Hematopoietic multipotent progenitor cell treated with erythropoietin and hydrocortisone succinate and interleukin-3 and kit ligand, for 4 days (in vitro differentiated cells): ENCODE data around the gene TMEM225B.
A peak's percentile ranks its signal among the peaks of the same experiment; 100 is the strongest.
"Not testable (repeated sequence)": the region's sequence is repeated elsewhere in the genome, so short reads cannot be mapped to it uniquely, and the experiment has no call there.

Source experiments
- DNase-seq: peaks from one replicate; pipeline ENCODE4 v3.0.0-alpha.2; 2015

The TMEM225B gene

DNA sequence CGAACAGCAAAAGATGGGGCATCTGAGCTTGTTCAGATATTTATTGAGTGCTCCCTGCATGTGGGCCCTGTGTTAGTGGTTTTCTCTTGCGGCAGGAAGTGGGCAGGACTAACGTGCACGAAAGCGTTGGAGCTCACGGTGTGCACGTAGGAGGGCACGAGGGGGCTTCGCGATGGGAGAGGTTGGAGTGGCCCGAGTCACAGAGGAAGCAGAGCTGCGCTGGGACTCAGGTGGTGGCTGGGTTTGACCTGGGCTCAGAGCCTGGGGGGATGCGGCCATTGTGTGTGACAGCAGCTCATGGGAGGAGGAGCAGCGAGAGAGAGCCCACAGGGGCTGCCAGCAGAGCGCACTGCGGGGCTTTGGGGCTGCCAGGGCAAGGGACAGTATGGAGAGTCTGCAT, 26.4 kb downstream of the TMEM225B start:
- DNase-seq: peak; percentile 40

DNA sequence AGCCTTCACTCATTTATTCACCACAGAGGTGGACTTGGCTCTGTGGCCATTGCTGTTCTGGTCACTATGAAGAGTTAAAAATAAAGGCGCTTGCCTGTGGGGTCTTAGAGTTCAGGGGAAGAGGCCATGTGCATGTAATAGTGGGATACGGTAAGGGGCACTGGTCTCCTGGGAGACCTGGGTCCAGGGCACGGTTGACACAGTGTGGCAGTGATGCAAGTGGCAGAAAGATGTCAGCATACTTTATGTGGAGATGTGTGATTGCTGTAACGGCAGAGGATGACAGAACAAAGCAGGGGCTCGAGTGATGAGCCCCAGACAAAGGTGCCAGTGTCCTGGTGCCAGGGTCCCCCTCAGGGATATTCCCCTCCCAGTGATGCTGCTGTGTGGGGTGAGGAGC, 27.3 kb downstream of the TMEM225B start:
- no peak for DNase-seq

DNA sequence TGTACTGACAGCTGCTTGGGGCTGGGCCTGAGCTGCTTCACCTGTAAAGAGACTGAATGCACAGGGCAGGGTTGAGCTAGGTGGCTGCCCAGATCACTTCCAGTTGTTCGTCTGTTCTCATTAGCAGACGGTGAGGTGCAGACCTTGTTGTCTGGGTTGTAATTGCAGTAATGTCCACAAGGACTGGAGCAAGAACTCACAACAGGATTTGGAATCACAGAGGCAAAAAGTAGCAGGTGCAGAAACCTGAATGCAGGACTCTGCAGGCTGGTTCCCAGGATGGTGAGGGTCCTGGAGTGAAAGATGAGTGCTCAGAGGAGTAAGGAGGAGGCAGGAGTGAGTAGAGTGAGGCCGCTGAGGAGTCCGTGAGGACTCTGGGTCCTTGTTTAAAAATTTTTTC, 27.9 kb downstream of the TMEM225B start:
- no peak for DNase-seq

DNA sequence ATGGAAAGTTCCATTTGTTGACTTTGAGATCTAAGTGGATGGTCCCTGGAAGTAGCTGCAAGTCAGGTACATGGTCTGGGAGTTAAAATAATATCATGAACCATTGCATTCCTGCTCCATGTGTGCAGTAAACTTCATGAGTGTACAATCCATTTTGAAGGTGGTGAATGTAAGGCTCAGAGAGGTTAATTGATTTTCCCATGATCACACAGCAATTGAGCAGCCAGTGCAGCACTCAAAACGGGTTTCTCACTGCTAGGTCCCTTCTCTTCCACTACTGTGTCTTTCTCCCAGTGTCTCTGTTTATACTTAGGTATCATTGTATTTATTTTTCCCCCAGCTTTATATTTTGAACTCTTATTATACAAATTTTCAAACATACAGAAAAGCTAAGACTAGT, 28.6 kb downstream of the TMEM225B start:
- no peak for DNase-seq

DNA sequence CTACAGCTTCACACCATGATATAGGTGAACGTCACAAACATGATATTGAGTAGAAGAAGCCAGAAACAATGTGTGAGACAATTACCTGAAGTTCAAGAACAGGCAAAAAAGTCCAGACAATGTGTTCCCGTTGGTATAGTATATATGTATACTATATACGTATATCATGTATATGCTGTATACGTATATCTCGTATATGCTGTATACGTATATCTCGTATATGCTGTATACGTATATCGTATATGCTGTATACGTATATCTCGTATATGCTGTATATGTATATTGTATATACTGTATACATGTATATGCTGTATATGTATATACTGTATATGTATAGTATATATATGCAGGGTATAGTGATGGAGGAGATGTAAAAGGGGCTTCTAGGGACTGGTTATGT, 29.4 kb downstream of the TMEM225B start:
- DNase-seq: no peak

DNA sequence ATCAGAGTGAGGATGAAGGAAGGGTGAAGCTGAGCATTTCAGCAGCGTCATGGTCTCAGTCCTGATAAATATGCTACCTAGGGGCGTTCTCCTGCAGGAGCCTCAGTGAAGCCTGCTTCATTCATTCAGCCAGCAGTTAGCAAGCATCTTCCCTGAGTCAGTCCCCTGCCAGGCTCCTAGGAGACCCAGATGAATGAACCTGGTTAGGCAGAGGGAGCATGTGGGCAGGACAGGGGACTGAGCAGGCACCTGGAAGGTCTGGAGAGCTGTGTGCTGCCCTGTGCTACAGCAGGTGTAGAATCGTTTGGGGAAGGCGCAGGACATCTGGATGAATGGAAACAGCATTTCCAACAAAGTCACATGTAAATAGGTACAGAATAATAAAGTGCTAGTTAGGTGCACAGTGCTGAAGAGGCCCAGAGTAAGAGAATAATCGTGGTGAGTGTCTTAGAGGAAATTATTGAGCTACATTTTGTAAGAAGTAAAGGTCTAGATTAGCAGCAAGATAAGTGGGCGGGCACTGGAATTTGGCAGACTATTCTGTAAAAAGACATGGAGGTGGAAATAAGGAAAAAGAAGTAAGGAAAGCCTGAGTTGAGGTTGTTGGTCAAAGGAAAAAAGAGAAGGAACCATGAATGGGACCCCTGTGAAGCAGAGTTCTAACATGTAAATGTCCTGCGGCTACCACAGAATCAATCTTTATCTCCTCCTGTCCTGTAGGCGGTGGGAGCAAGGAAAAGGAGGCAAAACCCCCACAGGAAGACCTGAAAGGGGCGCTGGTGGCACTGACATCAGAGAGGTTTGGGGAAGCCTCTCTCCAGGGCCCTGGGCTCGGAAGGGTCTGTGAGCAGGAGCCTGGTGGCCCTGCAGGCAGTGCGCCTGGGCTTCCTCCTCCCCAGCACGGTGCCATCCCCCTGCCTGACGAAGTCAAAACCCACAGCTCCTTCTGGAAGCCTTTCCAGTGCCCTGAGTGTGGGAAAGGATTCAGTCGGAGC, 30.7 kb downstream of the TMEM225B start:
- no peak for DNase-seq

DNA sequence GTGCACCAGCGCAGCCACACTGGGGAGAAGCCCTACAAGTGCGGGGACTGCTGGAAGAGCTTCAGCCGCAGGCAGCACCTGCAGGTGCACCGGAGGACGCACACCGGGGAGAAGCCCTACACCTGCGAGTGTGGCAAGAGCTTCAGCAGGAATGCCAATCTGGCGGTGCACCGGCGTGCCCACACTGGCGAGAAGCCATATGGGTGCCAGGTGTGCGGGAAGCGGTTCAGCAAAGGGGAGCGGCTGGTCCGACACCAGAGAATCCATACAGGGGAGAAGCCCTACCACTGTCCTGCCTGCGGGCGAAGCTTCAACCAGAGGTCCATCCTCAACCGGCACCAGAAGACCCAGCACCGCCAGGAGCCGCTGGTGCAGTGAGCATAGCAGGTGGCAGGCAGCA, 31.6 kb downstream of the TMEM225B start:
- no peak for DNase-seq

DNA sequence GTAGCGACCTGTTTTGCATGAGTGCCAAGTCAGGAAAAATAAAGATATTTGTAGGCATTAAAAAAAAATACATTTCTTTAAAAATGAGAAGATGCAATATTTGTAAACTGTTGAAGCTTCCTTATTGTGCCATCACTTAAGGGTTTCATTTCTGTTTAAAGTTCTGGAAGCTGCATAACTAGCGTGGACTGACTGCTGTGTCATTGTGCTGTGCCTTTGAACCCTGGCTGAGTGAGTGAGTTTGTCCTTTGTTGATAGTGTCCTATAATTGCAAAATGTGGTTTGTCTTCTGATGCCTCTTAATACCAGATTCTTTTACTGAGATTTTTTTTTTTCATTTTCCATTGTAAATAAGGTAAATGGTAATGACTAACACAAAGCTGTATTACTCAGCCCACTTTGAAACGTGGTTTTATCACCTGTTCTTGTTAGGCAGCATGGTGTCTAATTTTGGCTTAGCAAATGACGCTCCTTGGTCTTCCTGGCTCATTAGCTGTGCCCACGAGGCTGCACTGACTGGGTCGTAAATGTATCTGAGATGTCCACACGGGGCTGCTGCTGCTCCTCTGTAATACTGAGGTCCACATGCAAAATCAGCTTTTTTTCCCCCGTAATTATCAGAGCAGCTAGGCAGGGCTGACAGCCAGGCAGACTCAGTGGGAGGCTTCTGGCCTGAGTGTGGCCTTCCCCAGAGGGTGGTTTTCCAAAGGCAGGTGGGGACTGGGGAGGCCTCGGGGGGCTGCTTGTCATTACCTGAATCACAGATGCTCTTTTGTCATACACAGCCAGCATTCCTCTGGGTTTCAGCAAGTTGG, 33.4 kb downstream of the TMEM225B start:
- peak; percentile 55 for DNase-seq

DNA sequence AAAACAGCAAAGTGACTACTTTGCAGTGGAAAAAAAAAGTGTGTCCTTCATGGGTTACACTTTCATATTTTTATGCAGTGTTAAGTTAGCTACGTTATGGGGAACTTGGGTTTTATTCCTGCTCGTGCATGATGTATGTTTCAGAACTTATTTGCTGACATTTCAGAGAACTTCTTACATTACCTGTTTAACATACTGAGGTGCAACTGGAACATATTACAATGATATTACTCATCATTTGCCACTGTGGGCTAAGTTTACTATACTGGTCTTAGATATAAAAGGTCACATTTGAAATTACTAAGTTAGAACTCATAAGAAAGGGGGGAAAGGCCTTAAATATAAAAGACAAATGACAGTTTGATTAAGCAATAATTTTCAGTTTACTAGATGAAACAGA, 39.3 kb downstream of the TMEM225B start:
- DNase-seq: not testable (repeated sequence)

DNA sequence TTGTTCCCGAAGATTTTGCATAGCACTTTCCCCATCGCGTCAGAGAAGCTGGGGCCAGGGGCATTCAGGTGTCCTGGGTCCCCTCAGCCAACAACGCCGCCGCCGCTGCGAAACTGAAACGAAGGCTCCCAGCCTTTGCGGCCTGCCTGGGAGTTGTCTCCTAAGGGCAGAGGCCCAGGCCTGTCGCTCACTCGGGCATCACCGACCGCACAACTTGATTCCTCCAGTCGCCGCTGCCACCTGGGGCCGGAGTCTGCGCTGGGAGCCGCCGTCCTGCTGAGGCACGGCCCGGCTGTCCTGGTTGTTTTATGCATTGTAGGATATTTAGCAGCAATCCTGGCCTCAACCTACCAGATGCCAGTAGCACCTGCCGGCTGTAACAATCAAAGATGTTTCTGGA, 40.7 kb downstream of the TMEM225B start:
- DNase-seq: no peak

DNA sequence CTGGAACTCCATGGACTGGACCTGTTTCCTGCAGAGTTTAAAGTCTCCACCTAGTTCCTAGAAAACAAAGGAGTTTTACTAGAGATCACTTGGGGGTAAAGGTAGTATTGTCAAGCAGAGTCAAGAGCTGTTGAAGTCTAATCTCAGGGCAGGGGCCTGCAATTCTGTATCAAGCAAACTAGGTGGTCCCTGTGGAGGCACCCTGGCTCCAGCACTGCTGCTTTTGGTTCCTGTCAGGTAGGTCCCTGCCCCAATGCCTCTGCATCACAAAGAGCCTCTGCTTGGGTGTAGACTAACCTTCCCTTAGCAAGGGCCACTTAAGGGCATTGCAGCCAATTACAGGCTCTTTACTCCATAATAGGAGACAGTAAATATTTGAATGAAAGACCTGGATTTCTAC, 41.2 kb downstream of the TMEM225B start:
- DNase-seq: no peak

DNA sequence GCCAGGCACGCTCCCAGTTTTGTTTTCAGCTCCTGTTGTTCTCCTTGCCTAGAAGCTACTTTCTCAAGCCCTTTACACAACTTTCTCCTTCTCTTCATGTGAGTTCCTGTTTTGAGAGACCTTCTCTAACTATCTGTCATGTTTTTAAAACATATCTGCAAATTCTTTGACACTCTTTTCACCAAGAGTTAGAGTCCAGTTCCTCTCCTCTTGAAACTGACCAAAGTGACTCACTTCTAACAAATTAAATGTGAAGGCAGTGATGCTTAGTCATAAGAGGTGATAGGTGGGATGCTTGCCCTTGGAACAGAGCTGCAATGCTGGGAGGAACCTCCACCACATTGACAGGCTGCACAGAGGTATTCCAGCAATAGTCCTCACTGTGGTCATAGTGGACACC, 44.0 kb downstream of the TMEM225B start:
- DNase-seq: no peak

DNA sequence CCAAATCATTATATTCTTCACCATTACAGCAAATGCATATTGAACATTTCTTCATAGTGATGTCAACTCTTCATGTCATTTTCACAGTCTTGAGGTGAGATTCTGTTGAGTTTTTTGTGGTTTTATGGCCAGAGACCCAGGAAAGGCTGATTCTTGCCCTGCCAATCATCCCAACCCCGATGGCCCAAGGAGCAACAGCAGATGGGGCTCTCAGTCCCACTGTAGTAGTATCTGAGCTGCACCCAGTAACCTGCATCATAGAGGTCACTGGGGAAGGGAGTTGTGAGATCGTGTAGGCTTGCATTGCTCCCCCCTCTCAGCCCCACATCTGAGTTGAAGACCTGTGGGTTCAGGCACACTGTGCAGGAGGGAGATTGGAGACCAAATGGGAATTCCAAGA, 45.4 kb downstream of the TMEM225B start:
- DNase-seq: no peak

DNA sequence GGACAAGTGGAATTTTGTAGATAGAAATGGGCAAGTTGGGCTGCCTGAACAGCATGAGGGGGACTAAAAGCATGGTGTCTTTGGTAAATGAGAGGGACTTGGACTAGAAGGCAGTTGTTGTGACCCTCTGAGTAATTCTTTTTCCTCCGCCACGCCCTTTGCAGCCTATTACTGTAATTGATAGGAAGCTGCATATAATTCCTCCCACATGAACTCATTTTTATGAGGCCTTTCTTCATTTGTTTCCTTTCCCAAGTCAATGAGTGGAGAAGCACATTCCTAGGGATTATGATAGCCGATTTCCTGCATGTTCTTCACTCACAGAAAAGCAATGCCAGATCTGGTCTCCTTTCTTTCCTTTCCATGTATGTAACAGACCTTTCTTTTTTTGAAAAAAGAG, 46.4 kb downstream of the TMEM225B start:
- DNase-seq: no peak

DNA sequence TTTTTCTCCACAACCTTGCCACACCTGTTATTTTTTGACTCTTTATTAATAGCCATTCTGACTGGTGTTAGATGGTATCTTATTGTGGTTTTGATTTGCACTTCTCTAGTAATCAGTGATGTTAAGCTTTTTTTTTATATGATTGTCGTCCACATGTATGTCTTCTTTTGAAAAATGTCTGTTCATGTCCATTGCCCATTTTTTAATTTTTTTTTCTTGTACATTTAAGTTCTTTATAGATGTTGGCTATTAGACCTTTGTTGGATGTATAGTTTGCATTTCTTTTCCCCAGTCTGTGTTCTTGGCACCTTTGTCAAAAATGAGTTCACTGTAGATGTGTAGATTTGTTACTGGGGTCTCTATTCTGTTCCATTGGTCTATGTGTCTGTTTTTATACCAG, 47.5 kb downstream of the TMEM225B start:
- no peak for DNase-seq

DNA sequence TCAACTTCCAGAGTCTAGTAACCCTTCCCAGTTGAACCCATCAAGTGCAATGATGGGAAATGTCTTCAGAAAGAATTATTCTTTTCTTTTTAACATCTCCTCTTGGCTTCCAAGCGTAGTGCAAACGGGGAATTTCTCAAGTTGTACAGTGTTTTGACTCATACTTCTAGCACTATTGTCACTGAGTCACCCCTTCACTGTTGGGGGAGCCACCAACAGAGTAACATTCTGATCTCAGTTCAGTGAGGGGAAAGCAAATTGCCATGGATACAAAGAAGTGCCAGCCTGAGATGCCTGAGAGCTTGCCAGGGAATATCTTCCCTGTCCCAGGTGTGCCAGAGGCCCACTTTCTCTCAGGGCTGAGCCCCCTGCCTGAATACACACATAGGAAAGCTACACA, 50.8 kb downstream of the TMEM225B start:
- no peak for DNase-seq

DNA sequence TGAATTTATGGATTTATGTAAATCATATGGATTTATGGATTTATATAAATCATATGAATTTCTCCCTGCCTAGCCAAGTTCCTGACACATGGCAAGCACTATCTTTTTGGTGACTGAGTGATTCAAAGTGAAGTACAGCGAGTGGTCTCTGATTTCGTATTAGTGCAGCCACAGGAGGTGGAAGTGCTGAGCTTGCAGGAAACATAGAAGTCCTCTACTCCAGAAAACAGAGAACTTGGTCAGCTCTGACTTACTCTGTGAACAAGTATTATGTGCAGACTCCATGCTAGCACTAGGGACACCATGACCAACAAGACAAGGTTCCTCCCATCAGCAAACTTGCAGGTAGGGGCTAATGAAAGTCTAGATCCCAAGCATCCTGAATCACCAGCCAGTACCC, 53.2 kb downstream of the TMEM225B start:
- no peak for DNase-seq

DNA sequence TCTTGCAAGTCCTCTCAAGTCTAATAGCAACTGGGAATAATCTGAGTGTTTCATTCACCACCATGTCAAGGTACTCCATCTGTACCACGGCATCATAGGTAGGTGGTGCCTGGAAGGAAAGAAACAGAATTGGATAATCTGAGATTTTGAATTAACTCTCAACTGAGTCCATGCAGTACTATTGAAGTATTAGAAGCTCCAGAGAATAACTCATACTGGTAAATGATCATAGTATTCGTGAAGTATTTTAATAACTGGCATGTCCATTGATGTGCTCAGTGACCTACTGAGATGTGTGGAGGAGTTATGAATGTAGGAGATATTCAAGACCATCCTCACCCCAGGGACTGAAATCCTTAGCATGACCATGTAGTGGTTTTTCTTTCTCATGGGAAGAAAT, 54.6 kb downstream of the TMEM225B start:
- DNase-seq: no peak

DNA sequence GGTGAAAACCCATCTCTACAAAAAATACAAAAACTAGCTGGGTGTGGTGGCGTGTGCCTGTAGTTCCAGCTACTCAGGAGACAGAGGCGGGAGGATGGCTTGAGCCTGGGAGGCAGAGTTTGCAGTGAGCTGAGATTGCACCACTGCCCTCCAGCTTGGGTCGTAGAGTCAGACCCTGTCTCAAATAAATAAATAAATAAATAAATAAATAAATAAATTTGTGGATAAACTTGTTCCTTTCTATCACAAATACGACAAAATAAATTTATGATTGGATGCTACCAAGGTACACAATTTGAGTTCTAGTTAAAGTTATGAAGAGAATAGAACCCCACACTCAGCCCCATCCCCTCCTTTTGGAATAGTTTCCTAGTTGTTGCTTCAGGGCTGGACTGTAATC, 55.2 kb downstream of the TMEM225B start:
- DNase-seq: not testable (repeated sequence)

DNA sequence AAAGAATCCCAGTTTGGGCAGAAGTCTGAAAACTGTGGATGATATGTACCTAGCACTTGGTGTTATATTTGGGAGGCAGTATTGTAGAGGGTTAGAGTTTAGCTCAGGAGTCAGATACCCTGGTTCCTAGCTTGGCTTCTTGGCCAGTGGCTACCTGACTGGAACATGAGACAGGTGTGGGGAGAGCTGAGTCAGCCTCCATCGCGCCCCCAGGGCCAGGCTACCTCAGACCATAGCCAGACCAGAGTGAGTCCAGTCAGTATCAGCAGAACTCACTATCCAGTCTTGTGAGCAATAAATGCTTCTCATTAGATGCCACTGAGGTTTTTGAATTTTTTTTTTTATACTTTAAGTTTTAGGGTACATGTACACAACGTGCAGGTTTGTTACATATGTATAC, 55.7 kb downstream of the TMEM225B start:
- DNase-seq: no peak

DNA sequence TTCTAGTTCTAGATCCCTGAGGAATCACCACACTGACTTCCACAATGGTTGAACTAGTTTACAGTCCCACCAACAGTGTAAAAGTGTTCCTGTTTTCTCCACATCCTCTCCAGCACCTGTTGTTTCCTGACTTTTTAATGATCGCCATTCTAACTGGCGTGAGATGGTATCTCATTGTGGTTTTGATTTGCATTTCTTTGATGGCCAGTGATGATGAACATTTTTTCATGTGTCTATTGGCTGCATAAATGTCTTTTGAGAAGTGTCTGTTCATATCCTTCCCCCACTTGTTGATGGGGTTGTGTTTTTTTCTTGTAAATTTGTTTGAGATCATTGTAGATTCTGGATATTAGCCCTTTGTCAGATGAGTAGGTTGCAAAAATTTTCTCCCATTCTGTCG, 56.6 kb downstream of the TMEM225B start:
- DNase-seq: not testable (repeated sequence)

DNA sequence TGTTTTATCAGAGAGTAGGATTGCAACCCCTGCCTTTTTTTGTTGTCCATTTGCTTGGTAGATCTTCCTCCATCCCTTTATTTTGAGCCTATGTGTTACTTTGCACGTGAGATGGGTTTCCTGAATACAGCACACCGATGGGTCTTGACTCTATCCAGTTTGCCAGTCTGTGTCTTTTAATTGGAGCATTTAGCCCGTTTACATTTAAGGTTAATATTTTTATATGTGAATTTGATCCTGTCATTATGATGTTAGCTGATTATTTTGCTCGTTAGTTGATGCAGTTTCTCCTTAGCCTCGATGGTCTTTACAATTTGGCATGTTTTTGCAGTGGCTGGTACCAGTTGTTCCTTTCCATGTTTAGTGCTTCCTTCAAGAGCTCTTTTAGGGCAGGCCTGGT, 59.8 kb downstream of the TMEM225B start:
- not testable (repeated sequence) for DNase-seq
